Left colon (tissue), 2 donors: Measurements from ENCODE around the gene CYB5A. TPM values are rescaled to one million over a fixed set of nuclear protein-coding genes. Genes with fewer than 3 reads are reported as not detected.

Experiments used
- ATAC-seq: fragments of 200-7000 bp; cut with Tn5 transposase; one replicate; pipeline ENCODE4 v1.9.1; 2020; ENCODE audit warnings: mild to moderate bottlenecking, moderate library complexity
- DNase-seq, 2 donors: peaks; one replicate each; pipeline ENCODE4 v3.0.0-alpha.2; 2020
- intact Hi-C, 2 donors: fragments of 100-400 bp; cut with DNase I in 1 of 2; cut with micrococcal nuclease in 1 of 2; formaldehyde crosslinking; loops; one replicate each; pipeline versions ENCODE4 v1.11.2 to v1.14.0; 2022; cut with DNase I, micrococcal nuclease
- total RNA-seq, 2 donors: library from RNA; stranded (reverse); fragmentation: NEBNext Ultra II Directional; extraction: Animal tissue kit (Norgen Biotek cat#: 25700); gene quantifications; one replicate each; pipeline ENCODE4 v1.2.1, GENCODE V29; 2021
- donor health status: DM: no; HTN: no; CAD: no.
- donor health status: DM: yes; HTN: yes; CAD: no.

Gene CYB5A
- total RNA-seq, 2 donors from 2014 or later: 115 to 129 TPM

DNA sequence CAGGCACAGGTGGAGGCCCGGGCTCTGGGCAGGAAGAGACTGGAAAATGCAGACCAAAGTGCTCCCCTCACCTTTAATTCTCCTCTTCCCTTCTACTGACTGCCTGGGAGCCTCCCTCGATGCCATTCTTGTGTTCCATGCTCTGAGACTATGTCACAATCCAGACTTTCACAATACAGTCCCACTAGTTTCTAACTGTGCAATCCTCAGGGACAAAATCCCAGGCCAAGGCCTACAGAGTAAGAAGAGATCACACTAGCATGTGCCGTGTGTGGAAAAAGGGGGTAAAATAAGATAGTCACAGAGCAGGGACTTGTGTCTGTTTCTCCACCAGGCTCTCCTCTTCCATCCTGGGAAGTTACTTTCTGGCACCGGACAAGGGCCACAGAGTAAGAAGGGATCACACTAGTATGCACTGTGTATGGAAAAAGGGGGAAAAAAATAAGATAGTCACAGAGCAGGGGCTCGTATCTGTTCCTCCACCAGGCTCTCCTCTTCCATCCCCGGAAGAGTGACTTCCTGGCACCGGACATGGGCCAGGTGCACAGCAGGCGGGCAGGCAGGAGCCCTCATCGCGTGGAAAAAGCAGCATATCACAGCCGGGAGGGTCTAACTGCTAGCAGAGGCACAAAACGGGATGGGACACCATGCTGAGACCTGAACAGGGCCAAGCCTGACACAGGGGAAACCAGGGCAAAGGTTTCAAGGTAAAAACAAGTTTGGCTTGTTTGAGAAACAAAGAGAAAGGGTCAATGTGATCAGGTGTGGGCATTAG lies 9.6 kb downstream of the CYB5A start:
- ATAC-seq (peak; percentile 58), DNase-seq (no peak)
- intact Hi-C loops: no loop called here

DNA sequence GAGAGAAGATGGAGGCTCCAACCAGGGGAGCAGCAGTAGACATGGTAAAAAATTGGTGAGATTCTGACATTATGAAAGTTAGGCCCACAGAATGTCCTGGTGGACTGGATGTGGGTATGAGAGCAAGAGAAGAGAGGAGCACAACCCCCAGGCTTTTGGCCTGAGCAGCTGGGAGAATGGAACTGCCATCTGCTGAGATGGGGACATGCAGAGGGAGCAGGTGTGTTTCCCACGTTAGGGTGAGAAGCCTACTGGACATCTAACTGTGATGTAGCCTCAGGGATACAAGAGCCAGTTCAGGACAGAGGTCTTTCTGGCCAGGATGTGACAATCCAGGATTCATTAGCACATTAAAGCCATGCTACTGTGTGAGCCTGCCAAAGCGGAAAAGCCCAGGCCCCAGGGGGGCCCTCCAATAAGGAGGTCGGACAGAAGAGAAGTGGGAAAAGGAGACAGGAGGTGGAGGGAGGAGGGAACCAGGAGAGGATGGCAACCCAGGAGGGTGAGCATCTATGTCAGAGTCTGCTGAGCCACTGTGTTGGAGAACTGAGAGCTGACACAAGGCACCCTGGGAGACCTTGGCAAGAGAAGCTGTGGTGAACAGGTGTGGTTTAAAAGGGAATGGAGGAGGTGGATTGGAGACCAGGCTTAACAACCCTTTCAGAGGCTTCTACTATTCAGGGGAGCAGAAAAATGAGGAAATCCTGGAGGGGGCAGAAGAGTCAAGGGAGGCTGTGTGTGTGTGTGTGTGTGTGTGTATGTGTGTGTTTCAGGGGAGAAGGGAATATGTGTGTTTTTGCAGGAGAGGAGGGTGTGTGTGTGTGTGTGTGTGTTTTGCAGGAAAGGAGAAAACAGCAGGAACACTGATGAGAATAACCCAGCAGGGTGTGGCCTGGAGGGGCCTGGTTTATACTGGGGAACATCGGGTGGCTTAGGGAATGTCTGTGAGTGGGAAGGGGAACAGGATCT lies 10.5 kb downstream of the CYB5A start:
- intact Hi-C loops: no loop called here
- DNase-seq: no peak
- peak; percentile 72 for ATAC-seq

DNA sequence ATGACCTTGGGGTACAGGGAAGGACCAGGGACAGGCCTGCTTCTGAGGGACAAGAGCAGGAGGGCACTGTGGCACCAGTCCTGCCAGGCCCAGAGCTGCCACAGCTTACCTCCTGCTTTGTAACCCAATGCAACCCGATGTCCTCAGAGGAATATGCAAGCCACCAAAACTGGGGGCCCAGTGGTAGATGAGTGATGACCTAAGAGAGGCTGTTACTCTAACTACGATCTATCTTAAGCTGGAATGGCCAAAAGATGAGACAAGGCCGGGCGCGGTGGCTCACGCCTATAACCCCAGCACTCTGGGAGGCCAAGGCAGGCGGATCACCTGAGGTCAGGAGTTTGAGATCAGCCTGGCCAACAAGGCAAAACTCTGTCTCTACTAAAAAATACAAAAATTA lies 12.8 kb downstream of the CYB5A start:
- intact Hi-C loops: no loop called here
- ATAC-seq: no peak
- DNase-seq: no peak

DNA sequence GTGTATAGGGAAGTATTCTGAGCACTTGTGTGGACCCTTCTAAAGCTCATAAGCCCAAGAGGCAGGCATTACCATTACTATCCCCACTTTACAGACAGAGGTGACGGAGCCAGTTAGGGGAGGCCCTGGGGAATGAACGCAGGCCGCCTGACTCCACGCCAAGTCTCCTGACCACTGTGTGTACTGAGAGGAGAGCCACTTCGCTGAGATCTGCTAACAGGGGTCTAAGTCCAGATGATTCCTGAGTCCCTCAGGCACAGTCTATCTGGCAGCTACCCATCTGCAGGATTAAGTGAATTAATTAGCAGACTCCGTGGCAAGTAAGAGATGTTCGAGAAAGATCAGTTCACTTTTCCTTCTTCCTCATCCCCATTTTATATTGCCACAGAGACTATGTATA lies 13.7 kb downstream of the CYB5A start:
- ATAC-seq (no peak), DNase-seq (no peak)
- intact Hi-C loops: no loop called here

DNA sequence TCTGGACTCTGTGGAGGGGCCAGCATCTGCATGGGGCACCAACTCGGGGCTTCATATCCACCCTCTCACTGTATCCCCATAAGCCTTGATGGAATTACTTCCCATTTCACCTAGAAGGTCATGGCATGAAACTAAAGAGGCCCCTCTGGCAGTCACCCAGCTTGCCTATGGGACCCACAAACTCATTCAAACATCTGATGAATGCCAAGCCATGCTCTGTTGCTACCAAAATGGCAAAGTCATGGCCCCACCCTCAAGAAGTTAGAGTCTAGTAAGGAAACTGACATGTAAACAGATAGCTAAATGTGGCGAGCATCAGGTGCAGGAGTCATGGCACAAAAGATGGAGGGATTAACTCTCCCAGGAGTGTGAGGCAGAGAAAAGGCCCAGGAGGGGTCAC lies 14.5 kb downstream of the CYB5A start:
- no peak for ATAC-seq
- DNase-seq: no peak
- intact Hi-C loops: no loop called here

DNA sequence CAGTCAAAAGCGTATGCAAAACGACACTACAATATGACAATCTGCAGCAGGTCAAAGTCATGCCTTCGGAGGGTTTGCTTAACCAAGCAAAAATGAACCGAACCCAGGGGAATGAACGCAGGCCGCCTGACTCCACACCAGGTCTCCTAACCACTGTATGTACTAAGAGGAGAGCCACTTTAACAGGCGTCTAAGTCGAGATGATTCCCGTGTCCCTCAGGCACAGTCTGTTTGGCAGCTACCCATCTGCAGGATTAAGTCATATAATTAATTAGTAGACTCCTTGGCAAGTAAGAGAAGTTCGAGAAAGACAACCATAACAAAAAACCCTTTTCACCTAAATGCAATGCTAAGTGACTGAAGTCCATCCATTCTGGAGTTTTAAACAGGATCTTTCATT lies 15.2 kb downstream of the CYB5A start:
- ATAC-seq (no peak), DNase-seq (no peak)
- intact Hi-C loops: no loop called here

DNA sequence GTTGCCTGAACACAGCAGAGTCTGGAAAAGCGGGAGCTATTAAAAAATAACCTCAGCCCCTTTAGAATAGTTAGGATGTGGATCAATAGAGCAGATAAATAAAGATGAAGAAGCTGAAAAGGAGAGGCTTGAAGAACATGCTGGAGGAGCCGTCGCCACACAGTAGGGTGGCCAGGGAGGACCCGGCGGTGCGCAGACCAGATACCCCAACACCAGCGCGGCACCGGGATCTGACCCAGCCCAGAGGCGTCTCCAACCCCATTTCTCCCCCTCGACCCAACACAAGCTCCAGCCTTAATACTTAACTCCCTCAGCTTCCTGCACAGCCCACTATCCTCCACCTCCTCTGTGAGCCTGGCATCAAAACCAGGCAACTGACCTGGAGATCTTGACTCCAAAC lies 16.0 kb downstream of the CYB5A start:
- no peak for ATAC-seq
- intact Hi-C loops: no loop called here
- no peak for DNase-seq

DNA sequence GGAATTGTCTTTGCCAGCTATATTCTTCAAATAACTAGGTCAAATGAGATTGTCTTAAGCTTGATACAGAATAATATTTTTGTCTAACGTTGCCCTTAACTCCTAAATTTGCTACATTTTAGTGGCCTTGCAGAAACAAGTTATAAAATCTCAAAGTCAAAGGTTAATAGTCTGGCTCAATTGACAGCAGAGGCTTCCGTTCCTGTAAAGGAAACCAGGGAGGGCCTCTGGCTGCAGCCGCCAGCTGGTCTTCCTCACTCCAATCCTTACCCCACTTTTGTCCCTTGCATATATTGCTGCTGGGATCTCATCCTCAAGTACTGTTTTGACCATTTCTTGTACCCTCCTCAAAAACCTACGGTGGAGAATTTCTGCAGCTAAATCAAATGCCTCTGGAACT lies 17.1 kb downstream of the CYB5A start:
- intact Hi-C loops: no loop called here
- ATAC-seq (no peak), DNase-seq (no peak)

DNA sequence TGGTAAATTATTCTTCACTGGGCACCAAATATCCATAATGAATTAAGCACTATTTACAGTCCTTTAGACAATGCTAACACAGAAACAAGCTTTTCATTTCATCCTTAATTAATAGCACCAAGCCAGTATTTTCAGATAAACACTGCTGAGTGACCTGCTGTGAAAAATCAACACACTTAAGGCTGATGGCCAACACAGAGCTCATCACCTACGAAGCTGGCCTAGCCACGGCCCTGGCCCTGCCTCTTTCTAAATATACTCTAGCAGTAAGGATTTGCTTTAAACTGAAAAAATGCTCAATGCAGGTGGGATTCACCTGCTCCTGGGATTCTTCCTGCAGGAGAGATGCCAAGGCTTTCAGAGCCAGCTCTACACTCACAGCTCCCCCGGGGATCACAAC lies 18.4 kb downstream of the CYB5A start:
- intact Hi-C loops: no loop called here
- no peak for ATAC-seq

DNA sequence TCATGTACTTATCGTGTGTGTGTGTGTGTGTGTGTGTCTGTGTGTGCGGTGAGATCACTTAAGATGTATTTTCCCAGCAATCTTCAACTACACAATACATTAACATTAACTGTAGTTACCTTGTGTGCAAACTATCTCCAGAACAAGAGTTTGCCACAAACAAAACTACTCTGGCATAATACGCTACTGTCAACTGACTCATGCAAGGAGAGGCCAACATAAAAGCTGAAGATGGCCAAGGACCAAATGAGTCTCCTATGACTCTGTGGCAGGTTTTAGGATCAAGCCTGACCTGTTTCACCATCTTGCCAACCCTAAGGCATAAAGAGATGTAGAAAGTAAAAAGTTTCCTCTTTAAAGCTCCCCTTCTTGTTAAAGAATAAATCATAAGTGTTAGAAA lies 20.1 kb downstream of the CYB5A start:
- no peak for ATAC-seq
- intact Hi-C loops: no loop called here
- DNase-seq: no peak

More for the DNA sequence above, 18.4 kb downstream of the CYB5A start:
- DNase-seq: no peak

DNA sequence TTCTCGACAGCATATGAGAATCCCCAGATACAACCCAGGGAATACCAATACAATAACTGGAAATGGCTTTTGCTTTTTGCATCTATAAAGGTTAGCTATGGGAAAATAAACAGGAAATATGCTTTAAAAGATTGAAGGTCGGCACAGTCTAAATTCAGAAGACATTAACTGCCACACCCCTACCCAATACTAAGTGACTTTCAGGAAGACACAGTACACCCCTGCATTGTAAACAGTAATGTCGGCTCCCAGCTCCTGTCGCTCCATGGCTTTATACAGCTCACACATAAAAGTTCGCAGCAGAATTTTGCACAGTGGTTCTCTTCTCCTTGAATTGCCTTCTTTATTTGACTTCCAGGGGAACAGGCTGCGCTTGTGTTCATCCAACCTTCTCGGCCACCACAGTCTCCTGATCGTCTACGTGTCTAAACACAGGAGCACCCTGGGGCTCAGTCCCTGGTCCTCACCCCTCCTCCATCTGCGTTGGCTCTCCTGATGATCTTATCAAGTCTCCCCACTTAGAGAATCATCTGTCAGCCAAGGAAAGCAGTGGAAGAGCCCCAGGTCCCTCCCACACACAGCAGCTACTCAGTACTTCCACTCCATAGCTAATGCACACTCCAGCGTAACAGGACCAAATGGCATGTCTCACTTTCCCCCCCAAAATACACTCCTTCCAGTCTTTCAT lies 22.7 kb downstream of the CYB5A start:
- DNase-seq (no peak), ATAC-seq (peak; percentile 51)
- intact Hi-C loops: no loop called here

DNA sequence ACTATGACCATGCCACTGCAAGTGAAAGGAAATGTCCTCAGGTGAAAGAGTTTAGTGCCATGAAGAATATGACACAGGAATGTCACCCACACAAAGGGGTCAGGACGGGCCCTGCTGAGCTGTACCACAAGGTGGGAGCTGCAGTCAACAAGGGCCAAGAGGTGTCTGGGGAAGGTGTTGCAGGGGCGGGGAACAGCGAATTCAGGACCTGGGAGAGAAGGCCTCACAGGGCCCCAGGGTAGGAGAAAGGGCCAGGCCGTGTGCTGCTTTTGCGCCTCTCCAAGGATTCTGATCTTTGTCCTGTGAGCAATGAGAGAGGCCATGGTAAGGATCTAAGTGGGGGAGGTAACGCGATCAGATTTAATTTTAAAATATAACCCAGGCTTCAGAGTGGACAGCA lies 23.6 kb downstream of the CYB5A start:
- DNase-seq (no peak), ATAC-seq (no peak)
- intact Hi-C loops: no loop called here

DNA sequence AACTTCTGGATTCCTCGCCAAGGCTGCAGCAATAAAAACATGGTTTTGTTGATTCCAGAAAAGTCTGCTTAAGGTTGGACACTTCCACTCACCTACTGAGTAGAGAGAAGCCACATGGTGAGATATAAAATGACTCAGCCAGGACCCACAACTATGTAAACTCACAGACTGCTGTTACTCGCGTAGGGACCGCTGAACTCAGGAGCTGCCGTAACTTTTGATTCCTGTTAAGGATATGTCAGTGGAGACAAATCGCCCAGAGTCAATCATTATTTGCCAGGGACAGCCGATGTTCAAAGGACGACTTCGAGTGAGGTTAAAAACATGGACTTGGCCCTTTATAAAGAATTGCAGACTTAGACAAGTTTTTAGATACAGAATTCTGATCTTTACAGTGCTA lies 25.6 kb downstream of the CYB5A start:
- DNase-seq: no peak
- intact Hi-C loops: no loop called here
- ATAC-seq: no peak

DNA sequence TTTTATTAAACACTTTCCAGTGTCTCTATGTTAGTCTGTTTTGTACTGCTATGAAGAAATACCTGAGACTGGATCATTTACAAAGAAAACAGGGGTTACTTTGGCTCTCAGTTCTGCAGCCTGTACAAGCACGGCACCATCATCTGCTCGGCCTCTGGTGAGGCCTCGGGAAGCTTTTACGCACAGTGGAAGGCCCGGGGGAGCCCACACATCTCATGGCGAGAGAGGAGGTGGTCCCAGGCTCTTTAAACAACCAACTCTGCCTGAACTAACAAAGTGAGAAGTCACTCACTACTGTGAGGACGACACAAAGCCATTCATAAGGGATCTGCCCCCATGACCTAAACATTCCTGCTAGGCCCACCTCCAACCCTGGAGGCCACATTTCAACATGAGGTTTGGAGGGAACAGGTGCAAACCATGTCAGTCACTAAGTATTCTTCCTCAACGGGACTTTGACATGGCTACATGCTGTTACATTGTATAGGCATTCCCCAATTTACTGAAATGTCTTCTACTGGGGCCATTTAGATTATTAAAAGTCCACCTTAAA lies 26.1 kb downstream of the CYB5A start:
- ATAC-seq: no peak
- no peak for DNase-seq
- intact Hi-C loops: no loop called here

DNA sequence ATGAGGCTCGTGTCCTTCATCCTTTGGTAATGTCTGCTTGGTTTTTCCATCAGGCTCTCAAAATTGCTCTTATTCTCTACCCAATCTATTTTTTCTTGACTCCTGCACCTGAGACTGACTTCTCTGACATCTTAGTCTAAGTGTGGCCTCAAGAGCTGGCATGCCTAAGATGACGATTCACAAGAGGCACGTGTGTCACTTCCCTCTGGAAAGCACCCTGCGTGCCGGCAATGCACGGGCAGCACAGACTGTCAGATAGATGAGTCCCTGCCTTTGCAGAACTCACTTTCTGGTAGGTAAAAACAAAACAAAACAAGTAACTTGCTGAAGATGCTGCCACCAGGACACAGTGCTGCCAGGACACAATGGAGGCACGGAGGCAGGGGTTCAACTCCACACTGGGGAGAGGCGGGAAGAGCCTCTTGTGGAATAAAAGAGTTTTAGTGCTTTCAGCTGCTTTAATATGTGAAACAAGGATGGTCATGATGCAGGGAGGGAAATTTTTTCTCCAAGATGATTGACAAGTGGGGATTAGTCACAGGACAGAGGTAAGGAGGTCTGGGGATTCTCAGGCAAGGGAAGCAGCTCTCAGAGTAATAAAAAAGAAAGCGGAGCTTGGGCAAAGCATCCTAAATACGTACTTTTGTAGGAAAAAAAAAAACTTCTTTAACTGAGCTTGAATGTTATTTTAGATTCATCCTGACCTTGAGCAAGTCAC lies 27.3 kb downstream of the CYB5A start:
- ATAC-seq (no peak), DNase-seq (no peak)
- intact Hi-C loops: no loop called here

DNA sequence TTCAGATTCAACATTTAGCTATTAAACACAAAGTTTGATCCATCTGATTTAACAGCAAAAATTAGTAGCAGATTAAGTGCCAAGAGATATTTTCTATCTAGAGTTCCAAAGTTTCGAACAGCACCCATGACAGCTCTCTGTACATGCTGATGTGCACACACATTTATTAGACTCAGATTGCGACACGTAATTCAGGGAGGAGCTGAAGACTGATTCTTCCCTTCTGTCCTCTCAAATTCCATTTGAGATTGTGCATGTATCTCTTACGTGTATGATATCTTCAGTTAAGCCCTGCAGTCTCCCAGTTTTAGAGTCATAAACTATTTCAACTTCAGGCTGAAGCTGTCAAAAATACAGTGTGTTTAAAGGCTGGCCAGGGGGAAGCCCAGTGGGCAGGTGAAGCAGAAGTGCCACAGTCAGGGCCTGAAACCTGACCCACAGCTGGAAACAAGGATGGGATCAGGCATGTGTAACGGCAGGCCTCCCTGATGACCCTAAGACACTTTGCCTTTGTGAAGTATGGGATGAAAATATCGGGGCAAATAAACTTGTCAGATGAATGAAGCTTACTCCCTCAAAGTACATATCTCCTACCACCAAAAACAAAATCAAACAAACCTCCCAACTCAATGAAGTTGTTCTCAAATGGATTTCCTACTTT lies 30.6 kb downstream of the CYB5A start:
- ATAC-seq (no peak), DNase-seq (no peak)
- intact Hi-C loops: no loop called here

DNA sequence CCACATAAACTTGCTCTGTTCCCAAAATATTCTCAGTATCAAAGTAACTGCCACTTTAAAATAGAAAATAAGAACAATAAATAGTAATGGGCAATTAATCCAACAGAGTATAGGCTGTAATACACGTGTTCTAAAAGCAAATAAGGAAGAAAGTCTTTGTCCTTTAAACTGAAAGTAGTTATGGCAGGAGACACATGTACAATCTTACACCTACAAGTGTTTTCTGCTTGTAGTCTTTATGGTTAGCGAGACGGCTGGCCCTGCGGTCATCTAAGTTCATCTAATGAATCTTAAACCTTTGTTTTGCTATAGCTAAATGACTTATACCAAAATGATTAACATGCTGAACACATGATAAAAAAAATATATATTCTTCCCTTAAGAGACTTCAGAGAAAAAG lies 32.4 kb downstream of the CYB5A start:
- intact Hi-C loops: no loop called here
- ATAC-seq (peak; percentile 67), DNase-seq (no peak)

DNA sequence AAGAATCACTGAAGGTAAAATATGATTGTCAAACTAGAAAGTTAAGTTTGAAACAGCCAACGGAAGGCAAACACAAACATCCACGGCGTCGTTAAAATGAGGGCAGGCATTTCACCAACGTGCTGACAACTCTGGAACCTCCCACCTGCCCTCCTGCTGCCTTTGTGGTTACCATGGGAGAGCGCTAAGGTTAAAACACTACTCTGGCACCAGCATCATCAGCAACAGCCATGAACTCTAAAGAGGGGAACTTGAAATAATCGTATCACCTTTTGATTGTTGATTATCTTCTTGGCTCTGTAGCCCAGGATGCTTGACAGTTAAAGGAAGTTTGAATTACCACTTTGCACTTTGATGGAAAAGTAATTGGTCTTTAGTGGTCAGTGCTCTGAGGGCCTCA lies 34.7 kb downstream of the CYB5A start:
- intact Hi-C loops: no loop called here
- no peak for ATAC-seq
- DNase-seq: no peak
